ENCODE results near the gene ELOVL3.

DNA sequence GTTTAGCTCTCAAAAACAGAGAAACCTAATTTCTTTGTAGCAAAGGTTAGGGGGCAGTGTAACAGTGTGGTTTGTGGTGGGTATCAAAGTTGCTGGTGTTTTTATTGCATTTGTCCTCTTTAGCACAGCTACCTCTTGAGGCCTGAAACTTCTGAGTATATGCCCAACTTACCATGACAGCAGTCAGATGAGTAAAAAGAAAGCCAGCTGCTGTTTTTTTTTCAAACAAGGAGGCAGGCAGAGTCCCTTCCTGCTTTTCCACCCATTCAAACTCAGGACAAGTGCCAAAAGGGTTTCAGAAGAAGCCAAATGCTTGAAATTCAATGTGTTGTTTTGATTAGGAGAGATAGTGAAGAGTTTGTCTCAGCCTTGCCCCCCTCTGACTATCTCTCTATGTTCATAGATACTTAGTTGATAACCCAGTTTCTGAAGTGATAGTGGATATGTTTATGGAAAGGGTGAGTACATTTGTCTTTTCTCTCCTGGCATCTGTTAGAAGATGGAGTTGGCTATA is 42.3 kb downstream of the ELOVL3 start:
- TF ChIP-seq EZH2 (IDR thresholded peaks at IDR 0.05; ENCODE audit: low read depth, unreplicated experiment) (no peak), NANOG (IDR thresholded peaks at IDR 0.05; ENCODE audit: borderline replicate concordance) (no peak), EZH2phosphoT487 (IDR thresholded peaks at IDR 0.05; ENCODE audit: unreplicated experiment) (no peak), POLR2AphosphoS5 (IDR thresholded peaks at IDR 0.05; ENCODE audit: low read depth) (no peak), ZNF331 (CRISPR knock-in tag; IDR thresholded peaks at IDR 0.05; ENCODE audit: low read depth) (no peak), CREB1 (CRISPR knock-in tag; IDR thresholded peaks at IDR 0.05; ENCODE audit: low read depth) (no peak), ZNF114 (CRISPR knock-in tag; IDR thresholded peaks at IDR 0.05) (no peak), ETS1 (IDR thresholded peaks at IDR 0.05) (no peak), JUNB (IDR thresholded peaks at IDR 0.05; ENCODE audit: unreplicated experiment) (no peak), STAT1 (IDR thresholded peaks at IDR 0.05; ENCODE audit: unreplicated experiment) (no peak)
- TF ChIP-seq, protein P1, sequence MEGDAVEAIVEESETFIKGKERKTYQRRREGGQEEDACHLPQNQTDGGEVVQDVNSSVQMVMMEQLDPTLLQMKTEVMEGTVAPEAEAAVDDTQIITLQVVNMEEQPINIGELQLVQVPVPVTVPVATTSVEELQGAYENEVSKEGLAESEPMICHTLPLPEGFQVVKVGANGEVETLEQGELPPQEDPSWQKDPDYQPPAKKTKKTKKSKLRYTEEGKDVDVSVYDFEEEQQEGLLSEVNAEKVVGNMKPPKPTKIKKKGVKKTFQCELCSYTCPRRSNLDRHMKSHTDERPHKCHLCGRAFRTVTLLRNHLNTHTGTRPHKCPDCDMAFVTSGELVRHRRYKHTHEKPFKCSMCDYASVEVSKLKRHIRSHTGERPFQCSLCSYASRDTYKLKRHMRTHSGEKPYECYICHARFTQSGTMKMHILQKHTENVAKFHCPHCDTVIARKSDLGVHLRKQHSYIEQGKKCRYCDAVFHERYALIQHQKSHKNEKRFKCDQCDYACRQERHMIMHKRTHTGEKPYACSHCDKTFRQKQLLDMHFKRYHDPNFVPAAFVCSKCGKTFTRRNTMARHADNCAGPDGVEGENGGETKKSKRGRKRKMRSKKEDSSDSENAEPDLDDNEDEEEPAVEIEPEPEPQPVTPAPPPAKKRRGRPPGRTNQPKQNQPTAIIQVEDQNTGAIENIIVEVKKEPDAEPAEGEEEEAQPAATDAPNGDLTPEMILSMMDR (conservative IDR thresholded peaks at IDR 0.05; ENCODE audit: low read depth in 2 of 2) = no peak; a peak in 1 of 4 replicates
- TF ChIP-seq, protein P2, sequence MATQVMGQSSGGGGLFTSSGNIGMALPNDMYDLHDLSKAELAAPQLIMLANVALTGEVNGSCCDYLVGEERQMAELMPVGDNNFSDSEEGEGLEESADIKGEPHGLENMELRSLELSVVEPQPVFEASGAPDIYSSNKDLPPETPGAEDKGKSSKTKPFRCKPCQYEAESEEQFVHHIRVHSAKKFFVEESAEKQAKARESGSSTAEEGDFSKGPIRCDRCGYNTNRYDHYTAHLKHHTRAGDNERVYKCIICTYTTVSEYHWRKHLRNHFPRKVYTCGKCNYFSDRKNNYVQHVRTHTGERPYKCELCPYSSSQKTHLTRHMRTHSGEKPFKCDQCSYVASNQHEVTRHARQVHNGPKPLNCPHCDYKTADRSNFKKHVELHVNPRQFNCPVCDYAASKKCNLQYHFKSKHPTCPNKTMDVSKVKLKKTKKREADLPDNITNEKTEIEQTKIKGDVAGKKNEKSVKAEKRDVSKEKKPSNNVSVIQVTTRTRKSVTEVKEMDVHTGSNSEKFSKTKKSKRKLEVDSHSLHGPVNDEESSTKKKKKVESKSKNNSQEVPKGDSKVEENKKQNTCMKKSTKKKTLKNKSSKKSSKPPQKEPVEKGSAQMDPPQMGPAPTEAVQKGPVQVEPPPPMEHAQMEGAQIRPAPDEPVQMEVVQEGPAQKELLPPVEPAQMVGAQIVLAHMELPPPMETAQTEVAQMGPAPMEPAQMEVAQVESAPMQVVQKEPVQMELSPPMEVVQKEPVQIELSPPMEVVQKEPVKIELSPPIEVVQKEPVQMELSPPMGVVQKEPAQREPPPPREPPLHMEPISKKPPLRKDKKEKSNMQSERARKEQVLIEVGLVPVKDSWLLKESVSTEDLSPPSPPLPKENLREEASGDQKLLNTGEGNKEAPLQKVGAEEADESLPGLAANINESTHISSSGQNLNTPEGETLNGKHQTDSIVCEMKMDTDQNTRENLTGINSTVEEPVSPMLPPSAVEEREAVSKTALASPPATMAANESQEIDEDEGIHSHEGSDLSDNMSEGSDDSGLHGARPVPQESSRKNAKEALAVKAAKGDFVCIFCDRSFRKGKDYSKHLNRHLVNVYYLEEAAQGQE (IDR thresholded peaks at IDR 0.05; ENCODE audit: unreplicated experiment) = no peak

Measured in GM23338 (cell line).